ENCODE results near the gene OR2C1.

Gene OR2C1

DNA sequence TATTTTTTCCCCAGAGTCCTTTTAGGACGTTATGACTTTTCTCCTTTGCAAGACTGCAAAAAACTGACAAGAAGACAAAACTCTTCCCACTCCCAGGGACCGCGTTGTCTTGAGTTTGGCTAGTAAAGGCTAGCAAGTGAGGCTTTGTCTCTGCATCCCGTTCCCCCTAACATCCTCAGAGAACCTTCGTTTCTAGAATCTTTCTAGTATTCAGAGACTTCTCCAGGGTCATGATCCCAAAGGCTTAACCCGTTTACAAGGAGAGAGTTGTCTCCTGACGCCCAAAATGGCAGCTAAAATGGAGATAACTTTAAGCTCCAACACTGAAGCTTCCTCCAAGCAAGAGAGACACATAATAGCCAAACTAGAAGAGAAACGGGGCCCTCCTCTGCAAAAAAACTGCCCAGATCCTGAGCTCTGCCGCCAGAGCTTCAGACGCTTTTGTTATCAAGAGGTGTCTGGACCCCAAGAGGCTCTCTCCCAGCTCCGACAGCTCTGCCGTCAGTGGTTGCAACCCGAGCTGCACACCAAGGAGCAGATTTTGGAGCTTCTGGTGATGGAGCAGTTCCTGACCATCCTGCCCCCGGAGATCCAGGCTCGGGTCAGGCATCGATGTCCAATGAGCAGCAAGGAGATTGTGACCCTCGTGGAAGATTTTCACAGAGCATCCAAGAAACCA lies 46.2 kb downstream of the OR2C1 start:
- CTCF ChIA-PET, result interaction anchor here (0.7 to 0.9 kb wide), 2 partner anchors 75 to 135 kb away, joined by 5 read pairs; no protein-coding TSS in a partner anchor
- peak overlapping the region; percentile 71; the same call in 1 of the 2 replicates for H3K27ac ChIP-seq (ENCODE audit: extremely low read depth, low read depth, low read length)
- H3K9me3 ChIP-seq (ENCODE audit: control insufficient read depth, insufficient read depth, low read depth, low read length), result no peaks in the 10 kb centered on the region
- peaks cover 0 to 57% of the 10 kb centered on the region in 2 experiments; a peak in 2 of 3 replicates for H3K36me3 ChIP-seq (ENCODE audit: control insufficient read depth in 2 of 2, insufficient read depth in 1 of 2, low read length in 2 of 2)
- TF ChIP-seq, protein P1, sequence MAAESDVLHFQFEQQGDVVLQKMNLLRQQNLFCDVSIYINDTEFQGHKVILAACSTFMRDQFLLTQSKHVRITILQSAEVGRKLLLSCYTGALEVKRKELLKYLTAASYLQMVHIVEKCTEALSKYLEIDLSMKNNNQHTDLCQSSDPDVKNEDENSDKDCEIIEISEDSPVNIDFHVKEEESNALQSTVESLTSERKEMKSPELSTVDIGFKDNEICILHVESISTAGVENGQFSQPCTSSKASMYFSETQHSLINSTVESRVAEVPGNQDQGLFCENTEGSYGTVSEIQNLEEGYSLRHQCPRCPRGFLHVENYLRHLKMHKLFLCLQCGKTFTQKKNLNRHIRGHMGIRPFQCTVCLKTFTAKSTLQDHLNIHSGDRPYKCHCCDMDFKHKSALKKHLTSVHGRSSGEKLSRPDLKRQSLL (tag by site-specific recombination; IDR thresholded peaks at IDR 0.05), result peak; percentile 90; the same call in 1 of the 2 replicates
- TF ChIP-seq ZNF529 (tag by site-specific recombination; IDR thresholded peaks at IDR 0.05; ENCODE audit: insufficient replicate concordance), result peak; percentile 97
- TF ChIP-seq SP3 (tag by site-specific recombination; IDR thresholded peaks at IDR 0.05), result no peak
- H3K4me3 ChIP-seq (ENCODE audit: low read depth, low read length), result peak overlapping the region; percentile 95
- no peaks in the 10 kb centered on the region for H3K4me1 ChIP-seq (ENCODE audit: control insufficient read depth, insufficient read depth, low read length)
- POLR2A ChIA-PET, result interaction anchor here (1.0 to 3.5 kb wide), 9 partner anchors 12 to 251 kb away, joined by 3 to 33 read pairs (median 5); partner anchors contain the start of genes NAA60, ZNF263 and ZNF597

Measured in HEK293 (cell line).